Activated CD8-positive, alpha-beta memory T cell treated with anti-CD3 and anti-CD28 coated beads for 24 hours (primary cell): Measurements from ENCODE around the gene FAM187B.
"Not testable (repeated sequence)": the region's sequence is repeated elsewhere in the genome, so short reads cannot be mapped to it uniquely, and the experiment has no call there.

Experiments
- DNase-seq: peaks from one replicate; pipeline ENCODE4 v3.0.0-alpha.2; 2020

The FAM187B gene

GRCh38 chr19:35261356-35262100, 33.0 kb upstream of the FAM187B start:
- DNase-seq, result no peak

- DNase-seq, result peak; percentile 53
Observed at GRCh38 chr19:35260694-35261304, 32.3 kb upstream of the FAM187B start.

DNA sequence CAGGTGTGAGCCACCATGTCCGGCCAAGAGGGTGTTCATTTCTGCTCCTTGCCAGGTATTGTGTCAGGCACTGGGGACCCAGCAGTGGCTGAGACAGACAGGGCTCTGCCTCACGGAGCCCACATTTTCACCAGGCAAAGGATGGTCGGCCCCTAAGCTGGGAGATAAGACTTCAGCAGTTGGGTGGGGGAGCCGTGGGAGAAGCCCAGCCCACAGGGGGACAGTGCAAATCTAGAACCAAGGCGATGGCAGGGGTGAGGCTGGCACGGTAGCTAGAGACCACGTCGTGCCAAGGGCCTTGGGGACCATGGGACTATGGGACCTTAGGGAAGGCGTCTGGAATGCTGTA, 28.5 kb upstream of the FAM187B start:
- DNase-seq, result peak; percentile 50

DNA sequence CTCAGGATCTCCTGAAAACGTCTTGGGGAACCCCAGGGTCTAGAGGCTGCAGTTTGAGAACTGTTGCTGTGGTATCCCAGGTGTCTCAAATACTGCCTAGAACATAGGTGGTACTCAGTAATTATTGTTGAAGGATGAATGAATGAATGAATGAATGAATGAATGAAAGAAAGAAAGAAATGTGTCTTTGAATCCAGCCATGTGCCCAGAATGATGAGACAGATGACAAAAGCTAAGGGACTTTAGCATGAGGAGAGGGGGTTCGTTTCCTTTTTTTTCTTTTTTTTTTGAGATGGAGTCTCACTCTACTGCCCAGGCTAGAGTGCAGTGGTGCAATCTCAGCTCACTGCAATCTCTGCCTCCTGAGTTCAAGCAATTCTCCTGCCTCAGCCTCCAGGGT, 28.0 kb upstream of the FAM187B start:
- DNase-seq, result no peak

- peak; percentile 47 for DNase-seq
Observed at GRCh38 chr19:35254341-35255297, 26.1 kb upstream of the FAM187B start.

DNA sequence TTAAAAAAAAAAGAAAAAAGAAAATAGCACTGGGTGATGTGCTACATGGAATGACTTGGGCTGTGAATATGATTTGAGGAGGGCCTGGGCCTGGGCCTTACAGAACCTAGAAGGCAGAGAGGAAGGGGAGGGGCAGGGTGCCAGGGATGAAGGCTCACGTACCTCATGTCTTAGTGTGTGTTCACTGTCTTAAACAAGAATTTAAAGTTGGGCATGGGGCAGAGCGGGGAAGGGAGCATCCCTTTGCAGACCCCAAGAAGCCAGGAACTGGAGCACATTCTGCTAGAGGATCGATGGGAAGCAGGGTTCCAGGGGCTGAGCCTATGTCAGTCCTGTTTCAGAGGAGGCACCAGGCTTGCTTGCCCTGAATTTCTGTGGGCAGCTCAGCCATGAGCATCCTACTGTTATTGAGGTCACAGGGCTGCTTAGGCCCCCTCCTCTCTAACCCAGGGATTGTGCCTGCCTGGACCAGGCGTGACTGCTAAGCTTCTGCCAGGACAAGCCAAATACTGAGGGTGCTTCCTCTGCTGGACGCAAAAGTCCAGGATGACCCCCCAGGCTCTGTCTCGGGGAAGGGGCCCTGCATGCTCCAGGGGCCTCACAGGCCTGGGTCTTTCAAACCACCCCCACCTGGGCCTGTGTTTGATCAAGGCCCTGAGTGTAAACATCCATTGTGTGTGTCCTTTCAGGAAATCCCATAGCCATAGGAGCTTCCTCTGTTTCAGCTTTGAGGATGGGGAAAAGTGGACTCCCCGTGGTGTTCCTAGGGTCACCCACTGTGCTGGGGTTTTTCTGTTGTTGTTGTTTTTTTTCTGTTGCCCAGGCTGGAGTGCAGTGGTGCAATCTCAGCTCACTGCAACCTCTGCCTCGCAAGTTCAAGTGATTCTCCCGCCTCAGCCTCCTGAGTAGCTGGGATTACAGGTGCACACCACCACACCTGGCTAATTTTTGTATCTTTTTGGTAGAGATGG, 25.1 kb upstream of the FAM187B start:
- peak; percentile 47 for DNase-seq

DNA sequence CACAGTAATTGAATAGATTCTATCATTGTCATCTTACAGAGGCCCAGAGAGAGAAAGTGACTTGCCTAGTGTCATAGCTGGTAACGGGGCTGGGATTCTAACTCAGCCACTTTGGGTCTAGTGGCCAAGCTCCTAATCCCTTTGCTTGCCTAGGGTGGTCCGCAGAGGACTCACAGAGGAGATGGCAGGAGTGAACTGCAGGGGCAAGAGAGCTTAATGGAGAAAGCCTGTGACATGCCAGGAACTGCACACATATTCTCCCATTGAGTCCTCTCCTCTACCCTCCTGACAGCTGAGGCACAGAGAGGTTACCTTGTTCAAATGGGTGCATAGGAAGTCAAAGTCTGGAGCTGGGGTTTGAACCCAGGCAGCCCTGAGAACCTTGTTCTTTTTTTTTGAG, 22.9 kb upstream of the FAM187B start:
- DNase-seq, result peak; percentile 51

- peak; percentile 57 for DNase-seq
Observed at GRCh38 chr19:35249848-35250711, 21.5 kb upstream of the FAM187B start.

DNA sequence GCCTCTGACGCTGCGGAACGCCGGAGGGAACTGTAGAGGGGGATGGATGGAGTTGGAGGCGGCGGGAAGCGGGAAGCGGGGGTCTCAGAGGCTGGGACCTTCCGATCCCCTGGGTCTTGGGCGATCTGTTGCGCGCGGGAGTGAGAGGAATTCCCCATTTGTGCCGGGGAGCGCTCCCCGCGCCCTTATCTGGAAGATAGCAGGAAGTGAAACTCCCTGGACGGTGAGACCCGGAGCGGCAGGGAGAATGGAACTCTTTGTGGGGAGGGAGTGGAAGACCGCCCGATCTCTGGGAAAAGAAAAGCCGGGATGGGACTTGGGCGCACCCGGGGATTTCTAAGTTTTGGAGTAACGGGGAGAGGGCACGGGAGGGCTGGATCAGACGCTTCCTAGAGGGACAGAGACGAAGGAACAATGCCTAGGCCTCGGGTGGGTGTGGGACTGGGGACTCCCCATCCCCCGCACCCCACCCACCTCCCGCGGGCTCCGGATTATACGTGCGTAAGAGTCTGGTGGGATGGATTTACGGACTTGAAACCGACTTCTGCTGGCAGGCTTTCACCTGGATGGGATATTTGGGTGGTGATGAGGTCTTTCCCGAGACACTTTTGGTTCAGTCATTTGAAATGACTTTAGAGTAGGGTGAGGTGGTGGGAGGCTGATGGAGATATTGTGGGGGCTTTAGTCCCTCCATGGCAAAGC, 20.8 kb upstream of the FAM187B start:
- peak; percentile 56 for DNase-seq

GRCh38 chr19:35248310-35249145, 20.0 kb upstream of the FAM187B start, which contains the start of gene LSR:
TSS of gene LSR (plus strand) at chr19:35249002. CDS start at chr19:35249023, 21 bp downstream.
- DNase-seq, result peak; percentile 88

- DNase-seq, result peak; percentile 78
Observed at GRCh38 chr19:35247526-35248309, 19.2 kb upstream of the FAM187B start.

- no peak for DNase-seq
Observed at GRCh38 chr19:35246466-35247092, 18.0 kb upstream of the FAM187B start.

DNA sequence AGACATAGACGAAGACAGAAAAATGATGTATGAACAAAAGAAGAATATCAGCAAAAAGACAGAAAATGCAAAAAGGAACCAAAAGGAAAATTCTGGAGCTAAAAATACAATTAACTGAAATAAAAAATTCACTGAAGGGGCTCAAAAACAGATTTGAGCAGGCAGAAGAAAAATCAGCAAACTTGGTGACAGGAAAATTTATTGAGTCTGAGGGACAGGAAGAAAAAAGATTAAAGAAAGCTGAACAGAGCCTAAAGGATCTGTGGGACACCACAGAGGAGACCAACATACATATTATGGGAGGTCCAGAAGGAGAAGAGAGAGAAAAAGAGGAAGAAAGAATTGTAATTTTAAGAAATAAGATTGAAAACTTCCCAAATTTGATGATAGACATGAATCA, 12.9 kb upstream of the FAM187B start:
- no peak for DNase-seq

DNA sequence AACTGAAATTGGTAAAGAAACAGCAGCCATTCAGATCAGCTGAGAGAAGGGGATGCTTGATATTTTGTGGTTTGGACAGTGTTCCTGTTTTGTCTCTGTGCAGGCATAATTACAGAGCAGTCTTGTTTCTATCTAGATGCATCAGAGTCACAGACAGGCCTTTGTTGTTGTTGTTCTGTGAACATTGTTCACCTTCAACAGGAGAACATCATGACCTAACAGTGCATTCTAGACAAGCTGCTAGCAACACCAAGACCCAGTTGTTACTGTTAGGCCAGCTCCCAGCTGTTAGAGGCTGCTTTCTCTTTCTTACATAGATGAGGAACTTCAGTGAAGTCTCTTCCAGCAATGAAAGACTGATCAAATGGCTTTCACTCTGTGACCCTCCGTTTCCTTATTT, 11.8 kb upstream of the FAM187B start:
- DNase-seq, result peak; percentile 45

DNA sequence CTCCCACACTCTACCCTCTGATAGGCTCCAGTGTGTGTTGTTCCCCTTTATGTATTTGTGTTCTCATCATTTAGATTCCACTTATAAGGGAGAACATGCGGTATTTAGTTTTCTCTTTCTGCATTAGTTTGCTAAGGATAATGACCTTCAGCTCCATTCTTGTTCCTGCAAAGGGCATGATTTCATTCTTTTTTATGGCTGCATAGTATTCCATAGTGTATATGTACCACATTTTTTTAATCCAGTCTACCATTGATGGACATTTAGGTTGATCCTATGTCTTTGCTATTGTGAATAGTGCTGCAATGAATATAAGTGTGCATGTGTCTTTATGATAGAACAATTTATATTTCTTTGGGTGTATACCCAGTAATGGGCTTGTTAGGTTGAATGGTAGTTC, 11.1 kb upstream of the FAM187B start:
- not testable (repeated sequence) for DNase-seq

- peak; percentile 56 for DNase-seq
Observed at GRCh38 chr19:35236638-35237400, 8.3 kb upstream of the FAM187B start.

DNA sequence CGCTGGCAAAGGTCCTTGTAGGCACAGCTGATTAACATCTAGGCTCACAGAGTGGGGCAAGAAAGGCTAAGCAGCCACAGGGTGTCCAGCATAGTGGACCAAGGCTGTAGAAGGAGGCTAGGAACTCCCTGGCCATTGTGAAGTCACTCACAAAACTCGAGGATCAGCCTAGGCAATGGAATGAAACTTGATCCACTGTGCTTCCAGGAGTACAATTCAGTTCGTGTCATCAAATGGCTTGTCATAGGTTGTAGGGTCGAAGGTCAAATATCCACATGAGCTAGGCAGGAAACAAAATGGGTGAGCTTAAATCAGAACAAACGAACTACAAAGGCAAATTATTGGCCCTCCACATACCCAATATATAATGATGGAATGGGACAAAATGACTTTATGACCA, 4.4 kb upstream of the FAM187B start:
- DNase-seq, result peak; percentile 35
